ENCODE results near the gene HDAC6. TPM values are rescaled to one million over a fixed set of nuclear protein-coding genes. Genes with fewer than 3 reads are reported as not detected.
"Not testable (repeated sequence)": the region's sequence is repeated elsewhere in the genome, so short reads cannot be mapped to it uniquely, and the experiment has no call there.

HDAC6 gene
- total RNA-seq, 1 experiment from 2014 or later = 49.4 TPM

DNA sequence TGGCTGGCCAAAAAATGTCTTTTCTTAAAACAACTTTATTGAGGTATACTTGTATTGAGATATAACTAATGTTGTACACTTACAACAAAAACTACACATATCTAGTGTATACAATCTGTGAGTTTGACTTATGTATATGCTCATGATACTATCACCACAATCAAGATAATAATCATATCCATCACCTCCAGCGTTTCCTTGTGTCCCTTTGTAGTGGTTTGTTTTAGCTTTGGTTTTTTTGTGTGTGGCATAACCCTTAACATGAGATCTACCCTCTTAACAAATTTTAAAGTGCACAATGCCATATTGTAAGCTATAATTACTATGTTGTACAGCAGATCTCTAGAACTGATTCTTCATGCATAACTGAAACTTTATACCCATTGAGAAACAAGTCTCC, 47.0 kb downstream of the HDAC6 start:
- no peak overlapping the region for H3K4me3 ChIP-seq (ENCODE audit: low read depth, low read length, poor library complexity, severe bottlenecking)
- no peaks in the 10 kb centered on the region for H3K9me3 ChIP-seq (ENCODE audit: low read depth, low read length, poor library complexity, severe bottlenecking)
- ChIA-PET CTCF (no interaction called here), POLR2A (ENCODE audit: low non-redundant PET) (no interaction called here)
- no peaks in the 10 kb centered on the region for H3K27me3 ChIP-seq (replicated peaks; ENCODE audit: insufficient read depth, low read depth, low read length, poor library complexity)
- intact Hi-C loops (cut with micrococcal nuclease; ENCODE audit: unreplicated experiment) = no loop called here
- no TSS peak for BruUV-seq (replicated peaks)
- TF ChIP-seq, protein P1, sequence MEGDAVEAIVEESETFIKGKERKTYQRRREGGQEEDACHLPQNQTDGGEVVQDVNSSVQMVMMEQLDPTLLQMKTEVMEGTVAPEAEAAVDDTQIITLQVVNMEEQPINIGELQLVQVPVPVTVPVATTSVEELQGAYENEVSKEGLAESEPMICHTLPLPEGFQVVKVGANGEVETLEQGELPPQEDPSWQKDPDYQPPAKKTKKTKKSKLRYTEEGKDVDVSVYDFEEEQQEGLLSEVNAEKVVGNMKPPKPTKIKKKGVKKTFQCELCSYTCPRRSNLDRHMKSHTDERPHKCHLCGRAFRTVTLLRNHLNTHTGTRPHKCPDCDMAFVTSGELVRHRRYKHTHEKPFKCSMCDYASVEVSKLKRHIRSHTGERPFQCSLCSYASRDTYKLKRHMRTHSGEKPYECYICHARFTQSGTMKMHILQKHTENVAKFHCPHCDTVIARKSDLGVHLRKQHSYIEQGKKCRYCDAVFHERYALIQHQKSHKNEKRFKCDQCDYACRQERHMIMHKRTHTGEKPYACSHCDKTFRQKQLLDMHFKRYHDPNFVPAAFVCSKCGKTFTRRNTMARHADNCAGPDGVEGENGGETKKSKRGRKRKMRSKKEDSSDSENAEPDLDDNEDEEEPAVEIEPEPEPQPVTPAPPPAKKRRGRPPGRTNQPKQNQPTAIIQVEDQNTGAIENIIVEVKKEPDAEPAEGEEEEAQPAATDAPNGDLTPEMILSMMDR (conservative IDR thresholded peaks at IDR 0.05; ENCODE audit: low read depth, low read length) = no peak
- TF ChIP-seq EZH2 (IDR thresholded peaks at IDR 0.05; ENCODE audit: borderline replicate concordance, low read depth, low read length, poor library complexity, severe bottlenecking) = no peak
- no peak for DNase-seq (ENCODE audit: low spot score)
- no peak overlapping the region for H3K27ac ChIP-seq (ENCODE audit: low read depth, low read length, poor library complexity, severe bottlenecking)
- H3K4me1 ChIP-seq (ENCODE audit: insufficient read depth, low read length, poor library complexity, severe bottlenecking) = no peaks in the 10 kb centered on the region
- no peaks in the 10 kb centered on the region for H3K36me3 ChIP-seq (ENCODE audit: insufficient read depth, low read length, poor library complexity, severe bottlenecking)

DNA sequence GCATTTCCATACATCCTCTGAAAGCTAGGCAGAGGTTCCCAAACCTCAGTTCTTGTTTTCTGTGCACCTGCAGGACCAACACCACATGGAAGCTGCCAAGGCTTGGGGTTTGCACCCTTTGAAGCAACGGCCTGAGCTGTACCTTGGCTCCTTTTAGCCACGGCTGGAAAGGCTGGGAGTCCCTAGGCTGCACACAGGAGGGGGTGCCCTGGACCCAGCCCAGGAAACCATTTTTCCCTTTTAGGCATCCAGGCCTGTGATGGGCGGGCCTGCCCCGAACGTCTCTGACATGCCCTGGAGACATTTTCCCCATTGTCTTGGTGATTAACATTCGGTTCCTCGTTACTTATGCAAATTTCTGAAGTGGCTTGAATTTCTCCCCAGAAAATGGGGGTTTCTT, 51.0 kb downstream of the HDAC6 start:
- H3K4me3 ChIP-seq (ENCODE audit: low read depth, low read length, poor library complexity, severe bottlenecking) = no peak overlapping the region
- H3K27me3 ChIP-seq (replicated peaks; ENCODE audit: insufficient read depth, low read depth, low read length, poor library complexity) = no peaks in the 10 kb centered on the region
- POLR2A ChIA-PET (ENCODE audit: low non-redundant PET) = no interaction called here
- CTCF ChIA-PET = no interaction called here
- intact Hi-C loops (cut with micrococcal nuclease; ENCODE audit: unreplicated experiment) = no loop called here
- no peak overlapping the region for H3K27ac ChIP-seq (ENCODE audit: low read depth, low read length, poor library complexity, severe bottlenecking)
- BruUV-seq (replicated peaks) = no TSS peak
- TF ChIP-seq, protein P1 (conservative IDR thresholded peaks at IDR 0.05; ENCODE audit: low read depth, low read length) = no peak
- TF ChIP-seq EZH2 (IDR thresholded peaks at IDR 0.05; ENCODE audit: borderline replicate concordance, low read depth, low read length, poor library complexity, severe bottlenecking) = no peak
- no peaks in the 10 kb centered on the region for H3K36me3 ChIP-seq (ENCODE audit: insufficient read depth, low read length, poor library complexity, severe bottlenecking)
- no peaks in the 10 kb centered on the region for H3K9me3 ChIP-seq (ENCODE audit: low read depth, low read length, poor library complexity, severe bottlenecking)
- no peak for DNase-seq (ENCODE audit: low spot score)
- H3K4me1 ChIP-seq (ENCODE audit: insufficient read depth, low read length, poor library complexity, severe bottlenecking) = no peaks in the 10 kb centered on the region

DNA sequence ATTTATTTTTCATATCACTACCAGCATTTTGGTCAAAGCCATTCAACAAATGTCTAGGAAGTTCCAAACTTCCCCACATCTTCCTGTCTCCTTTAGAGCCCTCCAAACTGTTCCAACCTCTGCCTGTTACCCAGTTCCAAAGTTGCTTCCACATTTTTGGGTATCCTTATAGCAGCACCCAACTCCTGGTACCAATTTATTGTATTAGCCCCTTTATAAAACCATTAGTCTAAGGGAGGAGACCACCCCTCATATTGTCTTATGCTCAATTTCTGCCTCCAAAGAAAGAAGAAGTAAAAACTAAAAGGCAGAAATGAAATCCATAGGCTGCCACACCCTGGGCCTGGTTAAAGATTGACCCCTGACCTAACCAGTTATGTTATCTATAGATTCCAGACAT, 51.6 kb downstream of the HDAC6 start:
- H3K9me3 ChIP-seq (ENCODE audit: low read depth, low read length, poor library complexity, severe bottlenecking); H3K36me3 ChIP-seq (ENCODE audit: insufficient read depth, low read length, poor library complexity, severe bottlenecking); CTCF ChIA-PET; H3K4me3 ChIP-seq (ENCODE audit: low read depth, low read length, poor library complexity, severe bottlenecking); intact Hi-C loops (cut with micrococcal nuclease; ENCODE audit: unreplicated experiment); DNase-seq (ENCODE audit: low spot score); H3K4me1 ChIP-seq (ENCODE audit: insufficient read depth, low read length, poor library complexity, severe bottlenecking); POLR2A ChIA-PET (ENCODE audit: low non-redundant PET); BruUV-seq (replicated peaks); H3K27ac ChIP-seq (ENCODE audit: low read depth, low read length, poor library complexity, severe bottlenecking); H3K27me3 ChIP-seq (replicated peaks; ENCODE audit: insufficient read depth, low read depth, low read length, poor library complexity): not testable (repeated sequence)

DNA sequence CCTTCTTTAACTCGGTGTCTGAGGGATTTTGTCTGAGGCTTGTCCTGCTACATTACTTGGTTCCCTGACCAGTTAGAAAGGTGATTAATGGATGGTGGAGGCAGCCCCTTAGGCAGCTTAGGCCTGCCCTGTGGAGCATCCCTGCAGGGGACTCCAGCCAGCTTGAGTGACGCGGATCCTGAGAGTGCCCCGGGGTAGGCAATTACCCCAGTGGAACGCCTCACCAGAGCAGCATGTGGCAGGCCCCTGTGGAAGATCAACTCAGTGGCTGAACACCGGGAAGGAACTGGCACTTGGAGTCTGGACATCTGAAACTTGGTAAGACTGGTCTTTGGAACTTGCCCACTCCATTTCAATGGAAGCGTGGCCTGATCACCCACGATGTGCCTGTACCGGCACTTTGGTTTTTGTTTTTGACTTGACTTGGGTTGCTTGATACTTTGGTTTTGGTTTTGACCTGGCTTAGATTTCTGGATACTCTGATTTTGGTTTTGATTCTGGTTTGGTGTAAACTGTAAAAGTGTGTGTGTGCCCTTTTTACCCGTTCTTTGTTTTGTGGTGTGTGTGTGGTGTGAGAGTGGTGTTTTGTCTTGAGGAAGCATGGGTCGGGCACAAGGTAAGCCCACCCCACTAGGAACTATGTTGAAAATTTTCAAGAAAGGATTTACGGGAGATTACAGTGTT, 52.4 kb downstream of the HDAC6 start:
- H3K4me3 ChIP-seq (ENCODE audit: low read depth, low read length, poor library complexity, severe bottlenecking); H3K27ac ChIP-seq (ENCODE audit: low read depth, low read length, poor library complexity, severe bottlenecking); BruUV-seq (replicated peaks); H3K9me3 ChIP-seq (ENCODE audit: low read depth, low read length, poor library complexity, severe bottlenecking); intact Hi-C loops (cut with micrococcal nuclease; ENCODE audit: unreplicated experiment); DNase-seq (ENCODE audit: low spot score); CTCF ChIA-PET; H3K4me1 ChIP-seq (ENCODE audit: insufficient read depth, low read length, poor library complexity, severe bottlenecking); POLR2A ChIA-PET (ENCODE audit: low non-redundant PET); H3K27me3 ChIP-seq (replicated peaks; ENCODE audit: insufficient read depth, low read depth, low read length, poor library complexity); H3K36me3 ChIP-seq (ENCODE audit: insufficient read depth, low read length, poor library complexity, severe bottlenecking): not testable (repeated sequence)

Data from A673 (cell line).